IMR-90 (cell line): ENCODE data around the gene PDE6B.

Experiments used
- CTCF ChIP-seq: conservative IDR thresholded peaks from 2 replicates; pipeline ENCODE4 v1.5.1; 2012; ENCODE audit warnings: mild to moderate bottlenecking, low read depth, low read length, improper control_type of control experiment
- ELK1 ChIP-seq: fragments of 150-350 bp; IDR thresholded peaks from 2 replicates; pipeline ENCODE4 v1.6.1; 2016; ENCODE audit warnings: low read depth, mild to moderate bottlenecking, low read length, moderate library complexity, borderline replicate concordance
- MAFK ChIP-seq: IDR thresholded peaks from 2 replicates; pipeline ENCODE4 v1.6.1; 2012; ENCODE audit warnings: low read depth, low read length, improper control_type of control experiment
- MXI1 ChIP-seq: IDR thresholded peaks from 2 replicates; pipeline ENCODE4 v1.6.1; 2012; ENCODE audit warnings: low read depth, mild to moderate bottlenecking, low read length, moderate library complexity, borderline replicate concordance
- POLR2A ChIP-seq: IDR thresholded peaks from 2 replicates; pipeline ENCODE4 v1.6.1; 2012; ENCODE audit warnings: mild to moderate bottlenecking, low read depth, low read length
- RAD21 ChIP-seq: IDR thresholded peaks from 2 replicates; pipeline ENCODE4 v1.6.1; 2012; ENCODE audit warnings: low read length, improper control_type of control experiment
- TF ChIP-seq, protein P1 (sequence below): fragments of 150-350 bp; IDR thresholded peaks from 2 replicates; pipeline ENCODE4 v1.6.1; 2017; ENCODE audit warnings: mild to moderate bottlenecking, antibody characterized with exemption, low read length, low read depth

DNA sequence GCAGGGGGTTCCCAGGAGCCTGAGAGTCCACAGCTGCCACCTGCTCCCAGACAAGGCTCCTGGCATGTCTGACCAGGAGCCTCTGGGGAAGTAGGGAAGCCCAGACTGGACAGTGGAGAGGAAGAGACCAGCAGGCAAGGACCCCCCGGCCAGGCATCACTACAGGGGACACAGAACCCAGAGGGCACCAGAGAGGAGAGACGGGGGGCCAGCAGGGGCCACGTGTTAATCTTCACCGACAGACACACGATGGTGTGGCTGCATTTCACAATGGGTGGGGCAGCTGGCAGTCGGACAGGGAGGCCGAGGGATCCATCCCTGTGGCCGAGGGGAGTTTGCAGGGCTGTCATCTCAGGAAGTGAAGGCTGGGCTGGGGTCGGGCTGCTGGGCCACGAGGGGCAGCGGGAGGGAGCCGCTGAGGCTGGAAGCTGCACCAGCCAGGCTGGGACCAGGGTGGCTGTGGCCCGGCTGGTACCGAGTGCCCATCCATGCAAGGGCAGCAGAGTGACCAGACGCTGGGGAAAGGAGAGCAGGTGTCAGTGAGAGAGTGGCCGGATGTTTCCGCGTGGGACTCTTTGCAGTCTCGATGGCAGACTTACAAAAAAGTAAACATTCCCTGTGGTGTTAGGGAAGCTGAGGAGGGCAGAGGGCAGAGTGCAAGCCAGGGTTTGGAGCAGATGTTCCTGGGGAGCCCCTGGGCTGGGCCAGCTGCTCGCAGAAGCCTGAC is 4.7 kb downstream of the PDE6B start:
- TF ChIP-seq MXI1, result no peak
- TF ChIP-seq POLR2A, result no peak
- TF ChIP-seq RAD21, result no peak
- no peak for TF ChIP-seq MAFK
- TF ChIP-seq CTCF, result no peak
- TF ChIP-seq ELK1, result no peak
- TF ChIP-seq, protein P1, sequence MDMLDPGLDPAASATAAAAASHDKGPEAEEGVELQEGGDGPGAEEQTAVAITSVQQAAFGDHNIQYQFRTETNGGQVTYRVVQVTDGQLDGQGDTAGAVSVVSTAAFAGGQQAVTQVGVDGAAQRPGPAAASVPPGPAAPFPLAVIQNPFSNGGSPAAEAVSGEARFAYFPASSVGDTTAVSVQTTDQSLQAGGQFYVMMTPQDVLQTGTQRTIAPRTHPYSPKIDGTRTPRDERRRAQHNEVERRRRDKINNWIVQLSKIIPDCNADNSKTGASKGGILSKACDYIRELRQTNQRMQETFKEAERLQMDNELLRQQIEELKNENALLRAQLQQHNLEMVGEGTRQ, result no peak
